ENCODE data around the gene ALOXE3. TPM values are rescaled to one million over a fixed set of nuclear protein-coding genes. Genes with fewer than 3 reads are reported as not detected.

ALOXE3 gene
- total and polyA plus RNA-seq, 2 of the 8 experiments (the other 6 are each of a cell fraction or from before 2014, with no cell fraction given), result 0.26 TPM; not detected in 1

- no peak for TF ChIP-seq CBX5 (IDR thresholded peaks at IDR 0.05; ENCODE audit: low read depth, low read length)
- TF ChIP-seq BCL11A (IDR thresholded peaks at IDR 0.05; ENCODE audit: low read depth in 2 of 2, low read length in 2 of 2), result no peak
- no peak for TF ChIP-seq JUN (IDR thresholded peaks at IDR 0.05; ENCODE audit: low read depth, low read length)
- TF ChIP-seq ATF3 (IDR thresholded peaks at IDR 0.05; ENCODE audit: insufficient read depth, low read depth, low read length), result no peak
- peak; percentile 74 to 89 for TF ChIP-seq RAD21 (IDR thresholded peaks at IDR 0.05 in 1 of 2, conservative IDR thresholded peaks at IDR 0.05 in 1 of 2; ENCODE audit: low read depth in 2 of 2, low read length in 2 of 2)
- TF ChIP-seq GABPA (IDR thresholded peaks at IDR 0.05; ENCODE audit: borderline replicate concordance, insufficient read depth, low read length), result peak; percentile 55; the same call in 1 of the 2 replicates
- TF ChIP-seq SP4 (IDR thresholded peaks at IDR 0.05; ENCODE audit: low read length), result no peak
- no peak for TF ChIP-seq CHD7 (IDR thresholded peaks at IDR 0.05; ENCODE audit: insufficient replicate concordance, low read length)
- TF ChIP-seq SIRT6 (IDR thresholded peaks at IDR 0.05; ENCODE audit: low read length), result no peak
- peak; percentile 62; the same call in 1 of the 2 replicates for TF ChIP-seq YY1 (IDR thresholded peaks at IDR 0.05; ENCODE audit: low read depth, low read length)
Observed at GRCh38 chr17:8121681-8122421, 3.5 kb upstream of the ALOXE3 start (continued).

Measured in H1 (cell line).